ENCODE data around the gene CMTM1.
"Not testable (repeated sequence)": the region's sequence is repeated elsewhere in the genome, so short reads cannot be mapped to it uniquely, and the experiment has no call there.

CMTM1 gene

GRCh38 chr16:66623755-66624154, 57.5 kb downstream of the CMTM1 start:
- Mint-ChIP-seq H3K4me3 (no peak overlapping the region), H3K27ac (no peak overlapping the region), H3K4me1 (ENCODE audit: low read depth) (peaks cover 9% of the 10 kb centered on the region), H3K27me3 (no peaks in the 10 kb centered on the region), H3K36me3 (ENCODE audit: low read depth) (peaks cover 29% of the 10 kb centered on the region), H3K9me3 (no peaks in the 10 kb centered on the region)
- intact Hi-C loops (cut with micrococcal nuclease) = no loop called here

- H3K27me3 Mint-ChIP-seq; H3K27ac Mint-ChIP-seq; intact Hi-C loops (cut with micrococcal nuclease); H3K4me3 Mint-ChIP-seq; H3K4me1 Mint-ChIP-seq (ENCODE audit: low read depth); H3K9me3 Mint-ChIP-seq: not testable (repeated sequence)
- peaks cover 32% of the 10 kb centered on the region for H3K36me3 Mint-ChIP-seq (ENCODE audit: low read depth)
Measured at GRCh38 chr16:66627611-66628378, 61.6 kb downstream of the CMTM1 start.
